Measurements from ENCODE around the gene PTGDR2.

Gene PTGDR2

GRCh38 chr11:60862171-60862570, 6.4 kb upstream of the PTGDR2 start:
- H3K4me2 ChIP-seq (ENCODE audit: low read length): no peak overlapping the region
- H3K9me3 ChIP-seq (ENCODE audit: insufficient read depth, low read length): no peaks in the 10 kb centered on the region
- no peaks in the 10 kb centered on the region for H3K79me2 ChIP-seq (ENCODE audit: low read length)
- TF ChIP-seq, protein P1, sequence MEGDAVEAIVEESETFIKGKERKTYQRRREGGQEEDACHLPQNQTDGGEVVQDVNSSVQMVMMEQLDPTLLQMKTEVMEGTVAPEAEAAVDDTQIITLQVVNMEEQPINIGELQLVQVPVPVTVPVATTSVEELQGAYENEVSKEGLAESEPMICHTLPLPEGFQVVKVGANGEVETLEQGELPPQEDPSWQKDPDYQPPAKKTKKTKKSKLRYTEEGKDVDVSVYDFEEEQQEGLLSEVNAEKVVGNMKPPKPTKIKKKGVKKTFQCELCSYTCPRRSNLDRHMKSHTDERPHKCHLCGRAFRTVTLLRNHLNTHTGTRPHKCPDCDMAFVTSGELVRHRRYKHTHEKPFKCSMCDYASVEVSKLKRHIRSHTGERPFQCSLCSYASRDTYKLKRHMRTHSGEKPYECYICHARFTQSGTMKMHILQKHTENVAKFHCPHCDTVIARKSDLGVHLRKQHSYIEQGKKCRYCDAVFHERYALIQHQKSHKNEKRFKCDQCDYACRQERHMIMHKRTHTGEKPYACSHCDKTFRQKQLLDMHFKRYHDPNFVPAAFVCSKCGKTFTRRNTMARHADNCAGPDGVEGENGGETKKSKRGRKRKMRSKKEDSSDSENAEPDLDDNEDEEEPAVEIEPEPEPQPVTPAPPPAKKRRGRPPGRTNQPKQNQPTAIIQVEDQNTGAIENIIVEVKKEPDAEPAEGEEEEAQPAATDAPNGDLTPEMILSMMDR (IDR thresholded peaks at IDR 0.05; ENCODE audit: low read depth, low read length): no peak
- no peak for TF ChIP-seq EZH2phosphoT487 (IDR thresholded peaks at IDR 0.05; ENCODE audit: low read depth)
- peaks cover 9% of the 10 kb centered on the region for H3K4me1 ChIP-seq (ENCODE audit: low read length)
- no peaks in the 10 kb centered on the region for H3K27me3 ChIP-seq (ENCODE audit: low read depth, low read length)
- H3K27ac ChIP-seq (ENCODE audit: low read length): no peak overlapping the region
- H4K20me1 ChIP-seq (ENCODE audit: insufficient read depth, low read length): no peaks in the 10 kb centered on the region
- H3K4me3 ChIP-seq (ENCODE audit: low read length): no peak overlapping the region
- H3K36me3 ChIP-seq (replicated peaks; ENCODE audit: low read depth, low read length): no peaks in the 10 kb centered on the region
- no peak overlapping the region for H3K9ac ChIP-seq (ENCODE audit: low read length)
- no peak overlapping the region for H2AFZ ChIP-seq (ENCODE audit: low read depth, low read length)

GRCh38 chr11:60860943-60861342, 5.2 kb upstream of the PTGDR2 start:
- TF ChIP-seq EZH2phosphoT487 (IDR thresholded peaks at IDR 0.05; ENCODE audit: low read depth): no peak
- TF ChIP-seq, protein P1 (IDR thresholded peaks at IDR 0.05; ENCODE audit: low read depth, low read length): no peak
- no peak overlapping the region for H3K4me2 ChIP-seq (ENCODE audit: low read length)
- H3K27me3 ChIP-seq (ENCODE audit: low read depth, low read length): no peaks in the 10 kb centered on the region
- no peak overlapping the region for H3K4me3 ChIP-seq (ENCODE audit: low read length)
- H3K9me3 ChIP-seq (ENCODE audit: insufficient read depth, low read length): no peaks in the 10 kb centered on the region
- no peaks in the 10 kb centered on the region for H3K36me3 ChIP-seq (replicated peaks; ENCODE audit: low read depth, low read length)
- no peak overlapping the region for H3K27ac ChIP-seq (ENCODE audit: low read length)
- no peaks in the 10 kb centered on the region for H3K79me2 ChIP-seq (ENCODE audit: low read length)
- H2AFZ ChIP-seq (ENCODE audit: low read depth, low read length): no peak overlapping the region
- H3K4me1 ChIP-seq (ENCODE audit: low read length): peaks cover 9% of the 10 kb centered on the region
- no peak overlapping the region for H3K9ac ChIP-seq (ENCODE audit: low read length)
- H4K20me1 ChIP-seq (ENCODE audit: insufficient read depth, low read length): no peaks in the 10 kb centered on the region

DNA sequence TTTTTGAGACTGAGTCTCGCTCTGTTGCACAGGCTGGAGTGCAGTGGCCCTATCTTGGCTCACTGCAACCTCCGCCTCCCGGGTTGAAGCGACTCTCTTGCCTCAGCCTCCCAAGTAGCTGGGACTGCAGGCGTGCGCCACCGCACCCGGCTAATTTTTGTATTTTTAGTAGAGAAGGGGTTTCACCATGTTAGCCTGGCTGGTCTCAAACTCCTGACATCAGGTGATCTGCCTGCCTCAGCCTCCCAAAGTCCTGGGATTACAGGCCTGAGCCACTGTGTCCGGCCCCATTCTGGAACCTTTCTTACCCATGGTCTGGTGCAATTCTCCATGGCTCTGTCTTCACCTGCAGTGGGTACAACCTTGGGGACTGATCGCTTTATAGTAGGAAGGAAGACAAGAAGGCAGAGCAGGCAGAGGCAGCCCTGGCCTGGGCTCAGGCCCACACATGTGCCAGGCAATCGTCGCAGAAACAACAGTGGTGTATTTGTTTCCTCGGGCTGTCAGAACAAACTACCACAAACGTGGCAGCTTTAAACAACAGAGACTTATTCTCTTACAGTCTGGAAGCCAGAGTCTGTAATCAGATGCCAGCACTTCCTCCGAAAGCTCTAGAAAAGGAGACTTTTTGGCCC, 4.0 kb upstream of the PTGDR2 start:
- Histone ChIP-seq H4K20me1 (ENCODE audit: insufficient read depth, low read length) (no peaks in the 10 kb centered on the region), H3K9ac (ENCODE audit: low read length) (no peak overlapping the region), H3K9me3 (ENCODE audit: insufficient read depth, low read length) (no peaks in the 10 kb centered on the region), H3K27ac (ENCODE audit: low read length) (no peak overlapping the region), H3K79me2 (ENCODE audit: low read length) (no peaks in the 10 kb centered on the region), H2AFZ (ENCODE audit: low read depth, low read length) (no peak overlapping the region), H3K4me3 (ENCODE audit: low read length) (no peak overlapping the region), H3K36me3 (replicated peaks; ENCODE audit: low read depth, low read length) (no peaks in the 10 kb centered on the region), H3K4me1 (ENCODE audit: low read length) (peaks cover 9% of the 10 kb centered on the region), H3K27me3 (ENCODE audit: low read depth, low read length) (no peaks in the 10 kb centered on the region), H3K4me2 (ENCODE audit: low read length) (no peak overlapping the region)
- TF ChIP-seq, protein P1 (IDR thresholded peaks at IDR 0.05; ENCODE audit: low read depth, low read length): no peak
- TF ChIP-seq EZH2phosphoT487 (IDR thresholded peaks at IDR 0.05; ENCODE audit: low read depth): no peak

- Histone ChIP-seq H3K4me2 (ENCODE audit: low read length) (no peak overlapping the region; the same call in 1 of the 2 replicates), H2AFZ (ENCODE audit: low read depth, low read length) (peak overlapping the region; percentile 46; the same call in 1 of the 2 replicates), H3K27me3 (ENCODE audit: low read depth, low read length) (no peaks in the 10 kb centered on the region), H3K4me3 (ENCODE audit: low read length) (no peak overlapping the region), H3K27ac (ENCODE audit: low read length) (no peak overlapping the region), H3K9me3 (ENCODE audit: insufficient read depth, low read length) (no peaks in the 10 kb centered on the region), H3K79me2 (ENCODE audit: low read length) (no peaks in the 10 kb centered on the region), H3K9ac (ENCODE audit: low read length) (no peak overlapping the region), H3K36me3 (replicated peaks; ENCODE audit: low read depth, low read length) (no peaks in the 10 kb centered on the region), H4K20me1 (ENCODE audit: insufficient read depth, low read length) (no peaks in the 10 kb centered on the region), H3K4me1 (ENCODE audit: low read length) (peaks cover 9% of the 10 kb centered on the region)
- TF ChIP-seq, protein P1 (IDR thresholded peaks at IDR 0.05; ENCODE audit: low read depth, low read length): no peak
- no peak for TF ChIP-seq EZH2phosphoT487 (IDR thresholded peaks at IDR 0.05; ENCODE audit: low read depth)
These were observed 3.1 kb upstream of the PTGDR2 start for GRCh38 chr11:60858731-60859464.

Measured in OCI-LY3 (cell line).